ENCODE measurements around the gene FRMD3.

DNA sequence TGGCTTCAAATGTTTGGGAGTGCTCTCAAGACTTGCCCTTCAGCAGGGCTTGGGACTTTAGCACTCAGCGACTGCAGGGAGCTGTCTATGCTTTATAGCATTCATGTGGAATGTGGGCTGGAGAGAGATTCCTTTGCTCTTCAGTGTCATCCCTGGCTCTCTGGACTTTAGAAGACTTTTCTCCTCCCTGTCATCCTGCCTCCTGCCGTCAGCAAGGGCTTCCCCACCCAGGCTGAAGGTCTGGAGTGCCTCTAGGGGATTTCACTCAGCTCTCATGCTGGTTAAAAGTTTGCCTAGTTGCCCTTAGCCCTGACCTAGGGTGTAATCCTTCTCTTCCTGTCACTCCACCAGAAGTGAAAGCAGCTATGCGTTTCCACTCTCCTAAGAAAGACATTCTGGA, 210.9 kb downstream of the FRMD3 start:
- TF ChIP-seq, protein P1, sequence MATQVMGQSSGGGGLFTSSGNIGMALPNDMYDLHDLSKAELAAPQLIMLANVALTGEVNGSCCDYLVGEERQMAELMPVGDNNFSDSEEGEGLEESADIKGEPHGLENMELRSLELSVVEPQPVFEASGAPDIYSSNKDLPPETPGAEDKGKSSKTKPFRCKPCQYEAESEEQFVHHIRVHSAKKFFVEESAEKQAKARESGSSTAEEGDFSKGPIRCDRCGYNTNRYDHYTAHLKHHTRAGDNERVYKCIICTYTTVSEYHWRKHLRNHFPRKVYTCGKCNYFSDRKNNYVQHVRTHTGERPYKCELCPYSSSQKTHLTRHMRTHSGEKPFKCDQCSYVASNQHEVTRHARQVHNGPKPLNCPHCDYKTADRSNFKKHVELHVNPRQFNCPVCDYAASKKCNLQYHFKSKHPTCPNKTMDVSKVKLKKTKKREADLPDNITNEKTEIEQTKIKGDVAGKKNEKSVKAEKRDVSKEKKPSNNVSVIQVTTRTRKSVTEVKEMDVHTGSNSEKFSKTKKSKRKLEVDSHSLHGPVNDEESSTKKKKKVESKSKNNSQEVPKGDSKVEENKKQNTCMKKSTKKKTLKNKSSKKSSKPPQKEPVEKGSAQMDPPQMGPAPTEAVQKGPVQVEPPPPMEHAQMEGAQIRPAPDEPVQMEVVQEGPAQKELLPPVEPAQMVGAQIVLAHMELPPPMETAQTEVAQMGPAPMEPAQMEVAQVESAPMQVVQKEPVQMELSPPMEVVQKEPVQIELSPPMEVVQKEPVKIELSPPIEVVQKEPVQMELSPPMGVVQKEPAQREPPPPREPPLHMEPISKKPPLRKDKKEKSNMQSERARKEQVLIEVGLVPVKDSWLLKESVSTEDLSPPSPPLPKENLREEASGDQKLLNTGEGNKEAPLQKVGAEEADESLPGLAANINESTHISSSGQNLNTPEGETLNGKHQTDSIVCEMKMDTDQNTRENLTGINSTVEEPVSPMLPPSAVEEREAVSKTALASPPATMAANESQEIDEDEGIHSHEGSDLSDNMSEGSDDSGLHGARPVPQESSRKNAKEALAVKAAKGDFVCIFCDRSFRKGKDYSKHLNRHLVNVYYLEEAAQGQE (IDR thresholded peaks at IDR 0.05; ENCODE audit: low read depth): no peak
- TF ChIP-seq CEBPB (IDR thresholded peaks at IDR 0.05) (no peak), YY1 (IDR thresholded peaks at IDR 0.05; ENCODE audit: low read depth) (no peak), TAF1 (IDR thresholded peaks at IDR 0.05; ENCODE audit: low read depth) (no peak), EGR1 (IDR thresholded peaks at IDR 0.05) (no peak), RAD21 (IDR thresholded peaks at IDR 0.05; ENCODE audit: low read depth) (no peak)
- TF ChIP-seq, protein P2, sequence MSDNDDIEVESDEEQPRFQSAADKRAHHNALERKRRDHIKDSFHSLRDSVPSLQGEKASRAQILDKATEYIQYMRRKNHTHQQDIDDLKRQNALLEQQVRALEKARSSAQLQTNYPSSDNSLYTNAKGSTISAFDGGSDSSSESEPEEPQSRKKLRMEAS (IDR thresholded peaks at IDR 0.05): no peak
